Kidney epithelial cell (primary cell): ENCODE data around the gene C11orf68. TPM values are rescaled to one million over a fixed set of nuclear protein-coding genes. Genes with fewer than 3 reads are reported as not detected.

Source experiments
- DNase-seq: peaks from one replicate; pipeline ENCODE4 v3.0.0-alpha.2; 2010; ENCODE audit warnings: low read depth
- H3K27me3 ChIP-seq: 2 replicates; pipeline ENCODE4 v1.6.0; 2011; ENCODE audit warnings: low read length; ENCODE audit not compliant: control insufficient read depth, insufficient read depth
- H3K36me3 ChIP-seq: 2 replicates; pipeline ENCODE4 v1.5.1; 2011; ENCODE audit warnings: low read length; ENCODE audit not compliant: control insufficient read depth, insufficient read depth
- H3K4me3 ChIP-seq: 2 replicates; pipeline ENCODE4 v1.5.1; 2011; ENCODE audit warnings: low read depth, mild to moderate bottlenecking, control low read depth, low read length
- CTCF ChIP-seq: IDR thresholded peaks from 2 replicates; pipeline ENCODE4 v1.5.1; 2011; ENCODE audit warnings: mild to moderate bottlenecking, moderate library complexity, low read length, control low read depth, inconsistent platforms; ENCODE audit not compliant: insufficient read depth, poor library complexity, severe bottlenecking
- total RNA-seq: library from RNA; depleted of rRNA; stranded (reverse); fragments of >200 nt; gene quantifications from 2 replicates; pipeline ENCODE4 v1.2.3, GENCODE V29; 2015

Gene C11orf68
- total RNA-seq, 1 donor from 2014 or later, result 19.7 TPM

GRCh38 chr11:65903715-65904114 is 15.1 kb downstream of the C11orf68 start:
- Histone ChIP-seq H3K36me3 (no peaks in the 10 kb centered on the region), H3K27me3 (no peaks in the 10 kb centered on the region), H3K4me3 (no peak overlapping the region)
- no peak for TF ChIP-seq CTCF
- DNase-seq, result no peak

- no peaks in the 10 kb centered on the region for H3K27me3 ChIP-seq
- DNase-seq, result no peak
- TF ChIP-seq CTCF, result no peak
- no peaks in the 10 kb centered on the region for H3K36me3 ChIP-seq
- H3K4me3 ChIP-seq, result no peak overlapping the region
These were observed 15.8 kb downstream of the C11orf68 start for GRCh38 chr11:65903068-65903481.

GRCh38 chr11:65900899-65901180 is 18.0 kb downstream of the C11orf68 start:
- Histone ChIP-seq H3K36me3 (no peaks in the 10 kb centered on the region), H3K27me3 (no peaks in the 10 kb centered on the region), H3K4me3 (peak overlapping the region; percentile 23)
- no peak for DNase-seq
- TF ChIP-seq CTCF, result no peak

GRCh38 chr11:65900125-65900898 is 18.6 kb downstream of the C11orf68 start, which contains the start of gene FOSL1:
Gene FOSL1 (minus strand): TSS chr11:65900388. CDS start chr11:65900339, 49 bp downstream.
- Histone ChIP-seq H3K27me3 (no peaks in the 10 kb centered on the region), H3K4me3 (peak within 1 kb of the TSS; percentile 92), H3K36me3 (no peaks in the 10 kb centered on the region)
- peak; percentile 73 for DNase-seq
- TF ChIP-seq CTCF, result no peak

GRCh38 chr11:65899356-65900124 is 19.3 kb downstream of the C11orf68 start:
- Histone ChIP-seq H3K36me3 (no peaks in the 10 kb centered on the region), H3K27me3 (no peaks in the 10 kb centered on the region), H3K4me3 (peak overlapping the region; percentile 92)
- TF ChIP-seq CTCF, result peak; percentile 23
- DNase-seq, result no peak
